Memory B cell (primary cell): ENCODE measurements around the gene PPIB.
"Not testable (repeated sequence)": the region's sequence is repeated elsewhere in the genome, so short reads cannot be mapped to it uniquely, and the experiment has no call there.

ENCODE experiments used
- ATAC-seq: fragments of 150-1000 bp; cut with Tn5 transposase; 2 replicates; pipeline ENCODE4 v1.10.0; 2021; ENCODE audit warnings: low read depth, mild to moderate bottlenecking, moderate library complexity
- DNase-seq, 2 donors: peaks; one replicate each; pipeline ENCODE4 v3.0.0; 2022; ENCODE audit warnings: low spot score in 2 of 2
- H3K27ac Mint-ChIP-seq: one replicate; pipeline ENCODE4 v1.8.0; 2022; ENCODE audit warnings: mild to moderate bottlenecking, moderate library complexity, mixed read lengths
- H3K27me3 Mint-ChIP-seq: one replicate; pipeline ENCODE4 v1.8.0; 2022; ENCODE audit warnings: mixed read lengths
- H3K36me3 Mint-ChIP-seq: one replicate; pipeline ENCODE4 v1.8.0; 2022; ENCODE audit warnings: mild to moderate bottlenecking, mixed read lengths
- H3K4me1 Mint-ChIP-seq: one replicate; pipeline ENCODE4 v1.8.0; 2022; ENCODE audit warnings: mixed read lengths
- H3K4me3 Mint-ChIP-seq: one replicate; pipeline ENCODE4 v1.8.0; 2022; ENCODE audit warnings: mild to moderate bottlenecking, moderate library complexity, mixed read lengths
- H3K9me3 Mint-ChIP-seq: one replicate; pipeline ENCODE4 v1.8.0; 2022; ENCODE audit warnings: mixed read lengths

PPIB gene

DNA sequence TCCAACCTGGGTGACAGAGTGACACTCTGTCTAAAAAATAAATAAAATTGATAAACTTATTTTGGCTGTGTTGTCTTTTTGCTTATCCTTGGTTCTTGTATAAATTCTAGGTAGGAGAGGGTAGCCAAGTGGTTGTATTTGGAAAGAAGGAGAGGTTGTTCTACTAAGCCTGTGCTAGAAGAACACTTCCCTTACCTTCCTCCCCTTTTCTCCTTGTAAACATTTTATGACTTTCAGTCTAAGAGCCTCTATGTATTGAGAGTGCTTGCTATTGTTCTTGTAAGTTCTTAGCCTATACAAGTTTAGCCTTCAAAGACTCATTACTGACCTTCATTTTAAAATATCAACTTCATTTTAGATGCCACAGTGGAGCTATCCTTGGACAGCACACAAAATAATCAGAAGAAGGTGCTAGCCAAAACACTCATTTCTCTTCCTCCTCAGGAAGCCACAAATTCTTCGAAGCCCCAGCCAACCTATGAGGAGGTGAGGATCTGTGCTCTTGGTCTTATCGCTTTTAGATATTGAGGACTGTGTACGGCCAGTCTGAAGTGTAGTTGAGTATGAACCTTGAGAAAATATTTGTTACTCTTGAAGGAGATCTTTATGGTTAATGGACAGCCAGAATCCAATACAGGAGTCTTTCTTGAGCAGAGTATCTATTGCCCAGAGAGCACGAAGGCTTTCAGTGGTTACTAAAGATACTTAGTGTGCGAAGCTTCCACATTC, 44.9 kb downstream of the PPIB start:
- no peaks in the 10 kb centered on the region for H3K9me3 Mint-ChIP-seq
- no peak overlapping the region for H3K27ac Mint-ChIP-seq
- peaks cover 6% of the 10 kb centered on the region for H3K4me1 Mint-ChIP-seq
- H3K4me3 Mint-ChIP-seq, result no peak overlapping the region
- no peaks in the 10 kb centered on the region for H3K27me3 Mint-ChIP-seq
- DNase-seq, result no peak
- H3K36me3 Mint-ChIP-seq, result peaks cover 32% of the 10 kb centered on the region
- no peak for ATAC-seq

DNA sequence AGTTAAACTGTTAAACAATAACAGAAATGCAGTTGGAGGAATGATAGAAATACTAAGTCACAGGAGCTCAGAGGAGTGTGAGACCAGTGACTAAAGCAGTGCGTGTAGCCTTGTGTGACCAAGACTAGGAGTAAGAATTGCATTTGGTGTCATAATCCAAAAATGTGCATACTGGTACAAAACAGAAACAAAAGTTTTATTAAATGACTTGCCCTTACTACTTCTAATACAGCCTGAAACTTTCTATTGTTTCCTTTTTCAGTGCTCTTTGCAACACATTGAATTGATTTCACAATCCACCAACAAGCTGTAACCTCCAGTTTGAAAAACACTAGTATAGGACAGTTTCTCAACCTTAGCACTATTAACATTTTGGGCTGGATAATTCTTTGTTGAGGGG, 49.9 kb downstream of the PPIB start:
- H3K9me3 Mint-ChIP-seq, result no peaks in the 10 kb centered on the region
- no peaks in the 10 kb centered on the region for H3K27me3 Mint-ChIP-seq
- H3K27ac Mint-ChIP-seq, result peak overlapping the region; percentile 87
- no peak for ATAC-seq
- no peak overlapping the region for H3K4me3 Mint-ChIP-seq
- no peak for DNase-seq
- peaks cover 30% of the 10 kb centered on the region for H3K4me1 Mint-ChIP-seq
- H3K36me3 Mint-ChIP-seq, result peaks cover 27% of the 10 kb centered on the region

DNA sequence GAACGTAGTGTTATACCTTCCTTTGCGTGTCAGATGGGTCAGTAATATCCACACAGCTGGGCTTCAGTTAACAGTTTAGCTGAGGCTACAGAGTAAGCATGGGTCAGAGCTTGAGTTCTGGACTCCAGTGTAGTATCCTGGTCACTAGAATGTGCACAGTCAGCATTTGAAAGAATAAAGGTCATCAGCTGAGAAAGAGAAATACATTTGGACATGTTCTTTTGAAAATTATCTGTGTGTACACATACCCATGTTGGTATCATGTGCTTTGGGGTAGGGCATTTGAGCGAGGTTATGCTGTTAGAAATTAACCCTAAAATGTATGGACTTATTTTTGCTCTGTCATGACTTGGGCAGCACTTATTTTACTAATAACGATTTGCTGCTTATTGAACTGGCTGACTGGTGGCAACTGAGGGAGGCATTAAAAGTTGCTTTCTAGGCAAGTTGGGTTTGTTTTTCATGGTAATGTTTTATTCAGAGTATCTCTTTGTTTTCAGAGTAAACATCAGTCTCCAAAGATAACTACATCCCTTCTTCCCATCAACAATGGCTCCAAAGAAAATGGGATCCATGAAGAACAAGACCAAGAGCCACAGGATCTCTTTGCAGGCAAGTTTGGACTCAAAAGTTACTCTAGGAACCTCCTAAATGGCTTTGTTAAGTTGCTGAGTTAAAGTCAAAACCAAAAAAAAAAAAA, 50.6 kb downstream of the PPIB start:
- no peaks in the 10 kb centered on the region for H3K9me3 Mint-ChIP-seq
- DNase-seq (no peak), ATAC-seq (no peak)
- peak overlapping the region; percentile 87 for H3K27ac Mint-ChIP-seq
- H3K36me3 Mint-ChIP-seq, result peaks cover 24% of the 10 kb centered on the region
- no peak overlapping the region for H3K4me3 Mint-ChIP-seq
- peaks cover 30% of the 10 kb centered on the region for H3K4me1 Mint-ChIP-seq
- no peaks in the 10 kb centered on the region for H3K27me3 Mint-ChIP-seq

DNA sequence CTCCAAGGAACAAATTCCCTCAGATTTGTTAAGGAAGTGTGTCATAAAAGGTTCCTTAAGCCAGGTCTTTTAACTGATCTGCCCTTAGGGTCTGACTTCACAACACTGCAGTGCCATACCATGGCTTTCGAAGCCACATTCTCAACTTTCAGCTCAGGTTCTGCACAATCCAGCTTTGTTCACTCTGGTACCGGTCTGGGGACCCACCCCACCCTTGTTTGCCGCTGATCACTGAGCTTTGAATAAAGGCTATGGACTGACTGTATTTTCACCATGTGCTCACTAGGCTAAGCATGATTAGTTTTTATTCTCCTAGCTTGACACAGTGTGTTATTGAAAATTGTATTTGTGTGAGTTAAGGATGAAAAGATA, 51.2 kb downstream of the PPIB start:
- H3K36me3 Mint-ChIP-seq, result peaks cover 22% of the 10 kb centered on the region
- ATAC-seq, result no peak
- H3K27ac Mint-ChIP-seq, result peak overlapping the region; percentile 87
- H3K27me3 Mint-ChIP-seq, result no peaks in the 10 kb centered on the region
- no peak overlapping the region for H3K4me3 Mint-ChIP-seq
- H3K4me1 Mint-ChIP-seq, result peaks cover 35% of the 10 kb centered on the region
- no peaks in the 10 kb centered on the region for H3K9me3 Mint-ChIP-seq
- DNase-seq, result no peak

DNA sequence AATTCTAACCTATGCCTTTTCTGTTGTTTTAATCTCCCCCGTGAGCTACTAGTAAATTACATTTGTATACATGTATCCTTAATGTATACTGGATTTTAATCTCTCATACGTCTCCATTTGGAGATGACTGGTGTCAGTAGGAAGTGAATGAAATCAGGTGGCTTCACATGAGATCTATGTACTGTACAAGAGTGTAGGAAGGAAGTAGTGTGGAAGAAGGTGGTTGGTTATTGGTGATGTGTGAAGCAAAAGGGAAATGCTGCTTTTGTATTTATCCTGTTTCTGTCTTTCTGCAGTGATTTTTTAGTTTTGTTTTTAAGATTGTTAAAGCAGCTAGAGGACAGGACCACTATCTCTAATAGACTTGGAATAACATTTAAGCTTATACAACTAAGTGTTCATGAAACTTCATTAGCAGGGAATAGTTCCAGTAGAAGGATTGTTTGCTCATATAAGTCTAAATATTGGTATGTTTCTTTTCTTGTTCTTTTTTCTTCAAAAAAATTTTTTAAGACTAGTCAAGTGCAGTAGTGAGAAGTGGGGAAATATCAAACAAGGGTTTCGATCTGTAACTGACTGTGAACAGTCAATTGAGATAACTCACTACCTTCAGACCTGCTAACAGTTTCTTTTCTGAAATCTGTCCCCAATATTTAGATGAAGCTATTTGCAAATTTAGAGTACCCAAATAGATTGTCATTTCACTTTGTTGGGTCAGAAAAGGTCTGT, 51.7 kb downstream of the PPIB start:
- Mint-ChIP-seq H3K4me3 (peak overlapping the region; percentile 37), H3K4me1 (peaks cover 40% of the 10 kb centered on the region), H3K9me3 (no peaks in the 10 kb centered on the region), H3K27ac (peak overlapping the region; percentile 87), H3K36me3 (peaks cover 22% of the 10 kb centered on the region), H3K27me3 (no peaks in the 10 kb centered on the region)
- DNase-seq, result no peak
- ATAC-seq, result peak; percentile 99

DNA sequence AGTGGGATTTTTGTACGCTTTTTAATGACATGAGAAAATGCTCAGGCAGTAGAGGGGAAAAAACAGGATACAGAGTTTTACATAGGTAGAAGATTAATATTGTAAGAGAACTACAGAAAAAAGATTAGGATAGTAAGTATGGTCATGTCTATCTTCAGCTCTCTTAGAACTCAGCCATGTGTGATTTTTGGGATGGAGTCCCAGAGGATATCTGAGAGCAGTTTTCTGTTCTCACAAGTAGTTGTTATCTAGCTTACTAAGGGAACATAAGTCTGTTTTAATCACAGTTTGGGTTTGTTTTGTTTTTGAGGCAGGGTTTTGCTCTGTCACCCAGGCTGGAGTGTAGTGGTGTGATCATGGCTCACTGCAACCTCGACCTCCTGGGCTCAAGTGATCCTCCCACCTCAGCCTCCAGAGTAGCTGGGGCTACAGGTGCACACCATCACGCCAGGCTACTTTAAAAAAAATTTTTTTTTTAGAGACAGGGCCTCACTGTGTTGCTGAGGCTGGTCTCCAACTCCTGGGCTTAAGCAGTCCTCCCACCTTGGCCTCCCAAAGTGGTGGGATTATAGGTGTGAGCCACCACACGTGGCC, 52.6 kb downstream of the PPIB start:
- H3K4me1 Mint-ChIP-seq, result peaks cover 40% of the 10 kb centered on the region
- not testable (repeated sequence) for H3K9me3 Mint-ChIP-seq, H3K27me3 Mint-ChIP-seq, DNase-seq, H3K4me3 Mint-ChIP-seq, ATAC-seq
- H3K36me3 Mint-ChIP-seq, result peaks cover 21% of the 10 kb centered on the region
- H3K27ac Mint-ChIP-seq, result peak overlapping the region; percentile 87

DNA sequence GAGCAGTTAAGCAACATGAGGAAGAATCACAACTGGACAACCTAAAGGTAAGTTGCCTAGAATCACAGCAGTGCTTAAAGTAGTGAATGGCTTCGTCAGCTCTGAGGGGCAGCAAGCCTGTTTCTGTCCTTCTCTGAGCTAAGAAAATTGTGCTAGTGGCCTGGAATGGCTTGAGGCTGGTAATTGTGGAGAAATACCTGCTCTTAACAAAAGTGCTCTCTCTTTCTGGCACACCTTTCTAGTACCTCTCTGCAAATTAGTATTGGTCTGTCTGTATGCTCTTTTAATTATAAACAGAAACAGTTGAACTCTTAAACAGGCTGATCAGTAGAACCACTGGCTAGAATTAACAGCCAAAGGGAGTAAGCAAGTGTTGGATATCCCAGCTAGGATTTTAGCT, 55.5 kb downstream of the PPIB start:
- Mint-ChIP-seq H3K4me3 (no peak overlapping the region), H3K27ac (no peak overlapping the region), H3K4me1 (peaks cover 37% of the 10 kb centered on the region), H3K36me3 (peaks cover 11% of the 10 kb centered on the region), H3K27me3 (no peaks in the 10 kb centered on the region), H3K9me3 (peaks cover 2% of the 10 kb centered on the region)
- ATAC-seq (no peak), DNase-seq (no peak)
